HepG2 (cell line): ENCODE results near the gene SMIM29. TPM values are rescaled to one million over a fixed set of nuclear protein-coding genes. Genes with fewer than 3 reads are reported as not detected.

Experiments
- ATAC-seq: fragments of 200-7000 bp; cut with Tn5 transposase; 3 replicates; pipeline ENCODE4 v1.9.1; 2020; ENCODE audit warnings: mild to moderate bottlenecking, moderate library complexity
- BruUV-seq: library from RNA; stranded (reverse); fragments of 400-500 nt; replicated peaks from 2 replicates; lab custom pipeline; 2021; lab: Mats Ljungman, UMichigan
- CTCF ChIA-PET: fragments of 300-600 bp; formaldehyde crosslinking; extraction: SDS; loops from one replicate; lab custom pipeline; 2021; ENCODE audit warnings: low total read pairs, inconsistent platforms, low intra/inter-chr PET ratio; lab: Yijun Ruan, JAX
- POLR2A ChIA-PET: fragments of 350-600 bp; sonication (Branson Sonifier 250); formaldehyde crosslinking; loops from one replicate; lab custom pipeline; 2020; ENCODE audit warnings: antibody characterized with exemption, inconsistent platforms; lab: Yijun Ruan, JAX
- DNase-seq: peaks from one replicate; pipeline ENCODE4 v3.0.0-alpha.2; 2015; ENCODE audit warnings: low spot score
- FAIRE-seq: peaks from 3 replicates; lab custom pipeline; 2011; peaks lifted over from hg19 to GRCh38; lab: Jason Lieb, UNC
- H2AFZ ChIP-seq: one replicate; pipeline ENCODE4 v1.6.1; 2011; ENCODE audit warnings: low read length, inconsistent platforms
- H3K27ac ChIP-seq: fragments of 300-600 bp; 3 replicates; pipeline ENCODE4 v1.8.0; 2011; ENCODE audit warnings: mixed run types, mild to moderate bottlenecking, mixed read lengths, low read length, inconsistent platforms; ENCODE audit not compliant: insufficient read depth; ENCODE audit errors: extremely low read length
- H3K27me3 ChIP-seq, 2 experiments: fragments of 200-600 bp in 1 of 2; 2 replicates in 1 of 2; 3 replicates in 1 of 2; pipeline versions ENCODE4 v1.6.0 to v1.8.0; 2011; ENCODE audit warnings: low read length in 2 of 2, mild to moderate bottlenecking in 2 of 2, moderate library complexity in 2 of 2, inconsistent platforms in 1 of 2; ENCODE audit not compliant: insufficient read depth in 2 of 2, control insufficient read depth in 1 of 2
- H3K36me3 ChIP-seq, 2 experiments: fragments of 200-600 bp in 1 of 2; replicated peaks in 1 of 2; 2 replicates in 1 of 2; 3 replicates in 1 of 2; pipeline versions ENCODE4 v1.5.1 to v1.8.0; 2011; ENCODE audit warnings: low read length in 2 of 2, inconsistent platforms in 1 of 2; ENCODE audit not compliant: insufficient read depth in 2 of 2, control insufficient read depth in 1 of 2
- H3K4me1 ChIP-seq: 2 replicates; pipeline ENCODE4 v1.5.1; 2012; ENCODE audit warnings: low read length, inconsistent platforms; ENCODE audit not compliant: insufficient read depth
- H3K4me2 ChIP-seq: 2 replicates; pipeline ENCODE4 v1.6.0; 2011; ENCODE audit warnings: low read depth, low read length, inconsistent platforms
- H3K4me3 ChIP-seq, 3 experiments: fragments of 200-600 bp in 1 of 3; sonication (generic), shearing (Covaris generic) in 1 of 3; replicated peaks in 1 of 3; 2 replicates each; pipeline ENCODE4 v1.5.1; 2011 to 2016; ENCODE audit warnings: low read length in 3 of 3, inconsistent platforms in 2 of 3, low read depth in 2 of 3, mild to moderate bottlenecking in 2 of 3, control low read depth in 1 of 3, mixed read lengths in 1 of 3; ENCODE audit not compliant: insufficient read depth in 1 of 3
- H3K79me2 ChIP-seq: one replicate; pipeline ENCODE4 v1.6.1; 2011; ENCODE audit warnings: low read length, inconsistent platforms; ENCODE audit not compliant: insufficient read depth
- H3K9ac ChIP-seq: 2 replicates; pipeline ENCODE4 v1.6.0; 2011; ENCODE audit warnings: mild to moderate bottlenecking, low read depth, low read length, inconsistent platforms; ENCODE audit not compliant: insufficient read depth
- H3K9me3 ChIP-seq: 2 replicates; pipeline ENCODE4 v1.5.1; 2012; ENCODE audit warnings: mild to moderate bottlenecking, low read length
- H4K20me1 ChIP-seq: 2 replicates; pipeline ENCODE4 v1.6.0; 2011; ENCODE audit warnings: inconsistent platforms, mild to moderate bottlenecking, low read length, moderate library complexity; ENCODE audit not compliant: insufficient read depth
- BRF2 ChIP-seq: sonication (generic); formaldehyde crosslinking; IDR thresholded peaks from 2 replicates; pipeline ENCODE4 v1.8.1; 2022; ENCODE audit warnings: mild to moderate bottlenecking, missing genetic modification reagents
- SNAI1 ChIP-seq: sonication (generic); formaldehyde crosslinking; IDR thresholded peaks from 2 replicates; pipeline ENCODE4 v1.5.0; 2020; ENCODE audit warnings: mild to moderate bottlenecking, missing genetic modification reagents, borderline replicate concordance
- SNAPC4 ChIP-seq: sonication (generic); formaldehyde crosslinking; IDR thresholded peaks from 2 replicates; pipeline ENCODE4 v1.4.0; 2020; ENCODE audit warnings: mild to moderate bottlenecking, missing genetic modification reagents
- TCF12 ChIP-seq, 2 experiments: fragments of 450-650 bp in 1 of 2; sonication (generic) in 1 of 2; formaldehyde crosslinking in 1 of 2; IDR thresholded peaks; 2 replicates each; pipeline versions ENCODE4 v1.6.1 to v1.8.0; 2017 to 2022; ENCODE audit warnings: antibody characterized with exemption in 1 of 2, mild to moderate bottlenecking in 1 of 2, missing genetic modification reagents in 1 of 2, moderate library complexity in 1 of 2
- TFDP2 ChIP-seq: sonication (generic); formaldehyde crosslinking; IDR thresholded peaks from 2 replicates; pipeline ENCODE4 v1.4.0; 2020; ENCODE audit warnings: missing genetic modification reagents
- ZBTB37 ChIP-seq: sonication (generic); formaldehyde crosslinking; IDR thresholded peaks from 2 replicates; pipeline ENCODE4 v1.4.0; 2020; ENCODE audit warnings: mild to moderate bottlenecking, missing genetic modification reagents
- ZMYM3 ChIP-seq: sonication (generic); formaldehyde crosslinking; IDR thresholded peaks from 2 replicates; pipeline ENCODE4 v1.5.1; 2020; ENCODE audit warnings: mild to moderate bottlenecking, missing genetic modification reagents
- ZNF235 ChIP-seq: sonication (generic); formaldehyde crosslinking; IDR thresholded peaks from 2 replicates; pipeline ENCODE4 v1.8.1; 2023; ENCODE audit warnings: mild to moderate bottlenecking, missing genetic modification reagents, borderline replicate concordance
- ZNF460 ChIP-seq: sonication (generic); formaldehyde crosslinking; IDR thresholded peaks from 2 replicates; pipeline ENCODE4 v1.5.1; 2020; ENCODE audit warnings: missing genetic modification reagents, mild to moderate bottlenecking, borderline replicate concordance
- WGBS: methylation state at CpG from one replicate; pipeline ENCODE4 v1.1.6; 2017; ENCODE audit warnings: low lambda C conversion rate; 5-methylcytosine and 5-hydroxymethylcytosine counted together
- in situ Hi-C: cut with HindIII; loops from 2 replicates; pipeline ENCODE4 v1.10.0; 2017; ENCODE audit warnings: low pct_unique_long_range_greater_than_20kb; ENCODE audit not compliant: extremely low pct_ligation_motif_present
- intact Hi-C: fragments of 100-400 bp; cut with micrococcal nuclease; formaldehyde crosslinking; loops from one replicate; pipeline ENCODE4 v1.10.0; 2022; ENCODE audit not compliant: unreplicated experiment
- polyA plus RNA-seq, 8 experiments: library from polyadenylated mRNA; depleted of rRNA in 3 of 8; stranded (reverse) in 7 of 8; unstranded in 1 of 8; fragments of >200 nt; fragmentation: Illumina TruSeq in 4 of 8; extraction: Trizol in 4 of 8; gene quantifications; 2 replicates each; pipeline versions ENCODE4 v1.2.1 to v1.2.3, GENCODE V29; 2011 to 2016; ENCODE audit warnings: low read depth in 4 of 8, missing spikeins in 1 of 8, mixed read lengths in 1 of 8; ENCODE audit not compliant: insufficient read depth in 1 of 8
- total RNA-seq, 5 experiments: library from RNA; depleted of rRNA; stranded (reverse); fragments of >200 nt; fragmentation: Illumina TruSeq; extraction: Trizol; gene quantifications; 2 replicates each; pipeline ENCODE4 v1.2.3, GENCODE V29; 2016; ENCODE audit warnings: low read depth in 1 of 5

SMIM29 gene
- total and polyA plus RNA-seq, 2 of the 13 experiments (the other 11 are each of a cell fraction or from before 2014, with no cell fraction given): 8.8 to 15.3 TPM

GRCh38 chr6:34249469-34250261 is 859 bp upstream of the SMIM29 start:
- H4K20me1 ChIP-seq: 0 out of 2 replicates have a peak, but pooled peaks cover 4% of the 10 kb centered on the region
- peak overlapping the region; percentile 51 for H3K27ac ChIP-seq
- in situ Hi-C loops (loop anchor here (5.0 to 25.0 kb wide), 2 partner anchors 168 to 363 kb away; no protein-coding TSS in a partner anchor), intact Hi-C loops (loop anchor here (1.0 to 5.0 kb wide), 4 partner anchors 53 to 358 kb away; partner anchors contain the start of gene NUDT3)
- ATAC-seq (peak; percentile 58), FAIRE-seq (no peak), DNase-seq (no peak)
- H3K4me2 ChIP-seq: peak overlapping the region; percentile 81
- H3K9ac ChIP-seq: peak overlapping the region; percentile 84
- ChIA-PET POLR2A (interaction anchor here (0.9 to 5.9 kb wide), 13 partner anchors 13 to 353 kb away, joined by 3 to 100 read pairs (median 6); partner anchors contain the start of genes HMGA1, NUDT3 and RPS10), CTCF (interaction anchor here (0.9 to 1.9 kb wide), 3 partner anchors 143 to 360 kb away, joined by 5 to 27 read pairs (median 6); partner anchors contain the start of gene NUDT3)
- H3K79me2 ChIP-seq: no peaks in the 10 kb centered on the region
- whole genome bisulfite sequencing: 22% methylated on average over 18 of the region's 18 CpGs
- H3K4me3 ChIP-seq: peak overlapping the region; percentile 82 to 98 (median 87)
- no peaks in the 10 kb centered on the region for H3K27me3 ChIP-seq
- H3K9me3 ChIP-seq: no peaks in the 10 kb centered on the region
- no peak overlapping the region for H2AFZ ChIP-seq
- H3K36me3 ChIP-seq: 0 out of 5 replicates have a peak, but pooled peaks cover 0 to 1% of the 10 kb centered on the region in 2 experiments
- H3K4me1 ChIP-seq: peaks cover 34% of the 10 kb centered on the region
- BruUV-seq: no TSS peak
- TF ChIP-seq BRF2 (CRISPR knock-in tag) (no peak), ZMYM3 (CRISPR knock-in tag) (peak; percentile 94), SNAPC4 (CRISPR knock-in tag) (0 out of 2 replicates have a peak, but pooled peaks have one; percentile 62), SNAI1 (CRISPR knock-in tag) (0 out of 2 replicates have a peak, but pooled peaks have one; percentile 69), ZNF235 (0 out of 2 replicates have a peak, but pooled peaks have one; percentile 25), TFDP2 (CRISPR knock-in tag) (no peak), TCF12 (IDR thresholded peaks at IDR 0.05) (no peak), TCF12 (CRISPR knock-in tag; IDR thresholded peaks at IDR 0.05) (peak; percentile 90), ZBTB37 (CRISPR knock-in tag) (0 out of 2 replicates have a peak, but pooled peaks have one; percentile 18), ZNF460 (CRISPR knock-in tag) (peak; percentile 98)
